ENCODE results near the gene NEK7. TPM values are rescaled to one million over a fixed set of nuclear protein-coding genes. Genes with fewer than 3 reads are reported as not detected.
A peak's percentile ranks its signal among the peaks of the same experiment; 100 is the strongest.

The NEK7 gene
- total and polyA plus RNA-seq, 9 of the 15 experiments (the other 6 are each of a cell fraction or from before 2014, with no cell fraction given), result 8.5 to 37.3 (median 27.7) TPM

DNA sequence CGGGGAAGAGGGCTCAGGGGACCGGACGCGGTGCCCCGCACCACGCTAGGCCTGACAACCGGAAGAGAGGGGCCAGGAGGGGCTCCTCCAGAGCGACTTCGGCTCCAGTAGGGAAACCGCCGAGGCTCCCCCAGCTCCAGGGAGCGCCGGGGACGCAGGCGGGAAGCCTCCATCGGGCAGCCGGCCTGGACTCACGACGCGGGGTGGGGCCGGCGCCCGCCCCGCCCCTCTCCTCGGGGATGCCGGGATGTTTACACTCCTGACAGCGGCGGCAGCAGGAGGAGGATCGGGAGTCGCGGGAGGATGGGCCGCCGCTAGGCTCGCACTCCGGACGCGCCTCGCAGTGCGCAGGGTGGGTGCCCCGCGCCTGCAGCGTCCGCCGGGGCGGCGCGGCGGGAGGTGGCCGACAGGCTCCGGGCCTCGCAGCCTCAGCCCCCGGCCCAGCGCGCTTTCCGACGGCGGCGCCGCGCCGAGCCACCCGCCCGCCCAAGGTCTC lies at the start of gene NEK7 (continued):
- no peak for TF ChIP-seq SMARCC2 (IDR thresholded peaks at IDR 0.05; ENCODE audit: low read depth)
- TF ChIP-seq, protein P1, sequence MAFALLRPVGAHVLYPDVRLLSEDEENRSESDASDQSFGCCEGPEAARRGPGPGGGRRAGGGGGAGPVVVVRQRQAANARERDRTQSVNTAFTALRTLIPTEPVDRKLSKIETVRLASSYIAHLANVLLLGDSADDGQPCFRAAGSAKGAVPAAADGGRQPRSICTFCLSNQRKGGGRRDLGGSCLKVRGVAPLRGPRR (CRISPR knock-in tag; IDR thresholded peaks at IDR 0.05), result no peak
- no peak for TF ChIP-seq BCOR (IDR thresholded peaks at IDR 0.05)
- TF ChIP-seq U2AF1 (optimal IDR thresholded peaks at IDR 0.05; ENCODE audit: low read depth, low read length), result no peak
- TF ChIP-seq FIP1L1 (IDR thresholded peaks at IDR 0.05; ENCODE audit: low read depth, low read length, poor library complexity, severe bottlenecking), result peak; percentile 36
- no peak for TF ChIP-seq LARP7 (IDR thresholded peaks at IDR 0.05)
- TF ChIP-seq POLR3G (IDR thresholded peaks at IDR 0.05; ENCODE audit: extremely low read depth, insufficient read length, insufficient replicate concordance), result no peak
- TF ChIP-seq, protein P2, sequence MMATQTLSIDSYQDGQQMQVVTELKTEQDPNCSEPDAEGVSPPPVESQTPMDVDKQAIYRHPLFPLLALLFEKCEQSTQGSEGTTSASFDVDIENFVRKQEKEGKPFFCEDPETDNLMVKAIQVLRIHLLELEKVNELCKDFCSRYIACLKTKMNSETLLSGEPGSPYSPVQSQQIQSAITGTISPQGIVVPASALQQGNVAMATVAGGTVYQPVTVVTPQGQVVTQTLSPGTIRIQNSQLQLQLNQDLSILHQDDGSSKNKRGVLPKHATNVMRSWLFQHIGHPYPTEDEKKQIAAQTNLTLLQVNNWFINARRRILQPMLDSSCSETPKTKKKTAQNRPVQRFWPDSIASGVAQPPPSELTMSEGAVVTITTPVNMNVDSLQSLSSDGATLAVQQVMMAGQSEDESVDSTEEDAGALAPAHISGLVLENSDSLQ (IDR thresholded peaks at IDR 0.05), result no peak
- no peak for TF ChIP-seq NEUROD1 (IDR thresholded peaks at IDR 0.05; ENCODE audit: borderline replicate concordance, low read depth, low read length, partially characterized antibody)
- no peak for TF ChIP-seq MYBL2 (IDR thresholded peaks at IDR 0.05; ENCODE audit: low read depth)
- TF ChIP-seq MYBL2 (CRISPR knock-in tag; IDR thresholded peaks at IDR 0.05; ENCODE audit: borderline replicate concordance), result no peak
- TF ChIP-seq RBM15 (IDR thresholded peaks at IDR 0.05; ENCODE audit: insufficient read depth, low read length), result no peak
- no peak for TF ChIP-seq IRF9 (tag; IDR thresholded peaks at IDR 0.05)
- TF ChIP-seq SMAD2 (IDR thresholded peaks at IDR 0.05; ENCODE audit: low read depth, low read length), result no peak
- TF ChIP-seq, protein P3, sequence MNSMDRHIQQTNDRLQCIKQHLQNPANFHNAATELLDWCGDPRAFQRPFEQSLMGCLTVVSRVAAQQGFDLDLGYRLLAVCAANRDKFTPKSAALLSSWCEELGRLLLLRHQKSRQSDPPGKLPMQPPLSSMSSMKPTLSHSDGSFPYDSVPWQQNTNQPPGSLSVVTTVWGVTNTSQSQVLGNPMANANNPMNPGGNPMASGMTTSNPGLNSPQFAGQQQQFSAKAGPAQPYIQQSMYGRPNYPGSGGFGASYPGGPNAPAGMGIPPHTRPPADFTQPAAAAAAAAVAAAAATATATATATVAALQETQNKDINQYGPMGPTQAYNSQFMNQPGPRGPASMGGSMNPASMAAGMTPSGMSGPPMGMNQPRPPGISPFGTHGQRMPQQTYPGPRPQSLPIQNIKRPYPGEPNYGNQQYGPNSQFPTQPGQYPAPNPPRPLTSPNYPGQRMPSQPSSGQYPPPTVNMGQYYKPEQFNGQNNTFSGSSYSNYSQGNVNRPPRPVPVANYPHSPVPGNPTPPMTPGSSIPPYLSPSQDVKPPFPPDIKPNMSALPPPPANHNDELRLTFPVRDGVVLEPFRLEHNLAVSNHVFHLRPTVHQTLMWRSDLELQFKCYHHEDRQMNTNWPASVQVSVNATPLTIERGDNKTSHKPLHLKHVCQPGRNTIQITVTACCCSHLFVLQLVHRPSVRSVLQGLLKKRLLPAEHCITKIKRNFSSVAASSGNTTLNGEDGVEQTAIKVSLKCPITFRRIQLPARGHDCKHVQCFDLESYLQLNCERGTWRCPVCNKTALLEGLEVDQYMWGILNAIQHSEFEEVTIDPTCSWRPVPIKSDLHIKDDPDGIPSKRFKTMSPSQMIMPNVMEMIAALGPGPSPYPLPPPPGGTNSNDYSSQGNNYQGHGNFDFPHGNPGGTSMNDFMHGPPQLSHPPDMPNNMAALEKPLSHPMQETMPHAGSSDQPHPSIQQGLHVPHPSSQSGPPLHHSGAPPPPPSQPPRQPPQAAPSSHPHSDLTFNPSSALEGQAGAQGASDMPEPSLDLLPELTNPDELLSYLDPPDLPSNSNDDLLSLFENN (IDR thresholded peaks at IDR 0.05; ENCODE audit: low read depth in 2 of 2, low read length in 2 of 2), result no peak
- TF ChIP-seq KAT8 (IDR thresholded peaks at IDR 0.05; ENCODE audit: low read depth), result no peak
- peak; percentile 89 for TF ChIP-seq TBP (optimal IDR thresholded peaks at IDR 0.05; ENCODE audit: low read depth, low read length)
- TF ChIP-seq, protein P4, sequence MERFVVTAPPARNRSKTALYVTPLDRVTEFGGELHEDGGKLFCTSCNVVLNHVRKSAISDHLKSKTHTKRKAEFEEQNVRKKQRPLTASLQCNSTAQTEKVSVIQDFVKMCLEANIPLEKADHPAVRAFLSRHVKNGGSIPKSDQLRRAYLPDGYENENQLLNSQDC (CRISPR knock-in tag; IDR thresholded peaks at IDR 0.05), result no peak
- no peak for TF ChIP-seq NFE2 (IDR thresholded peaks at IDR 0.05; ENCODE audit: low read depth)
- TF ChIP-seq ZNF263 (CRISPR knock-in tag; IDR thresholded peaks at IDR 0.05; ENCODE audit: borderline replicate concordance), result no peak
- TF ChIP-seq ESRRB (CRISPR knock-in tag; IDR thresholded peaks at IDR 0.05; ENCODE audit: borderline replicate concordance), result no peak
- no peak for TF ChIP-seq ZC3H4 (CRISPR knock-in tag; IDR thresholded peaks at IDR 0.05; ENCODE audit: borderline replicate concordance)
- TF ChIP-seq SMAD4 (CRISPR knock-in tag; conservative IDR thresholded peaks at IDR 0.05), result peak; percentile 82
- no peak for TF ChIP-seq TEAD2 (tag; IDR thresholded peaks at IDR 0.05)
- TF ChIP-seq RBM39 (optimal IDR thresholded peaks at IDR 0.05; ENCODE audit: low read depth, low read length), result no peak
